BJ (cell line): ENCODE data around the gene ATP6V0D1. TPM values are rescaled to one million over a fixed set of nuclear protein-coding genes. Genes with fewer than 3 reads are reported as not detected.

Source experiments
- CTCF ChIA-PET: fragments of 350-600 bp; formaldehyde crosslinking; extraction: SDS; loops from one replicate; lab custom pipeline; 2021; ENCODE audit warnings: antibody characterized with exemption, inconsistent platforms; lab: Yijun Ruan, JAX
- POLR2A ChIA-PET: fragments of 300-600 bp; sonication (Branson Sonifier 250); formaldehyde crosslinking; extraction: SDS; loops from one replicate; lab custom pipeline; 2021; ENCODE audit warnings: antibody characterized with exemption; lab: Charles Lee
- DNase-seq: peaks from one replicate; pipeline ENCODE4 v3.0.0-alpha.2; 2011; ENCODE audit warnings: low read depth
- H3K27me3 ChIP-seq: 2 replicates; pipeline ENCODE4 v1.6.0; 2011; ENCODE audit warnings: low read length; ENCODE audit not compliant: control insufficient read depth, insufficient read depth
- H3K36me3 ChIP-seq: 2 replicates; pipeline ENCODE4 v1.5.1; 2011; ENCODE audit warnings: low read length; ENCODE audit not compliant: control insufficient read depth, insufficient read depth
- H3K4me3 ChIP-seq: 2 replicates; pipeline ENCODE4 v1.5.1; 2011; ENCODE audit warnings: low read depth, mild to moderate bottlenecking, control low read depth, low read length
- CTCF ChIP-seq: IDR thresholded peaks from 2 replicates; pipeline ENCODE4 v1.5.1; 2011; ENCODE audit warnings: low read depth, mild to moderate bottlenecking, control low read depth, inconsistent platforms, low read length, moderate library complexity; ENCODE audit not compliant: insufficient read depth
- polyA plus RNA-seq: library from polyadenylated mRNA; depleted of rRNA; stranded (reverse); fragments of >200 nt; gene quantifications from 2 replicates; pipeline ENCODE4 v1.2.3, GENCODE V29; 2011

Gene ATP6V0D1
- polyA plus RNA-seq, 1 experiment = 155 TPM

GRCh38 chr16:67445441-67445912 lies 35.5 kb downstream of the ATP6V0D1 start:
- TF ChIP-seq CTCF = no peak
- Histone ChIP-seq H3K36me3 (peaks cover 3% of the 10 kb centered on the region), H3K27me3 (no peaks in the 10 kb centered on the region), H3K4me3 (no peak overlapping the region)
- DNase-seq = no peak
- ChIA-PET CTCF (interaction anchor here (0.9 to 6.4 kb wide), 8 partner anchors 12 to 185 kb away, joined by 3 to 47 read pairs (median 18); partner anchors contain the start of genes HSD11B2 and ZDHHC1), POLR2A (no interaction called here)

DNA sequence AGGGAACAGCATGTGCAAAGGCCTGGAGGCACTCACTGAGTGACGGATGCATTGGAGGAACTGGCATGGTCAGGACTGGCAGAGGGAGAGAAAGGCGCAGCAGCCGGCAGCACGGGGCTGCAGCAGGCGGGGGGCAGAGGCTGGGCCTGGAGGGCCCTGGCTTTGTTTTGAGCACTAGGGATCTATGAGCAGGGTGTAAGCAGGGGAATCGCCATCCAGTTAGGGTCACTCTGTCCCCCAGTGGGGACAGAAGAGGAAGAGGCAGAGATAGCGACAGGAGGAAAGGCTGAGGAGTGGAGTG lies 35.9 kb downstream of the ATP6V0D1 start:
- peaks cover 5% of the 10 kb centered on the region for H3K36me3 ChIP-seq
- no peak for DNase-seq
- TF ChIP-seq CTCF = no peak
- ChIA-PET POLR2A (no interaction called here), CTCF (interaction anchor here (1.0 to 6.4 kb wide), 6 partner anchors 11 to 21 kb away, joined by 3 to 47 read pairs (median 32); partner anchors contain the start of gene HSD11B2)
- no peaks in the 10 kb centered on the region for H3K27me3 ChIP-seq
- no peak overlapping the region for H3K4me3 ChIP-seq

- no peak overlapping the region for H3K4me3 ChIP-seq
- ChIA-PET POLR2A (no interaction called here), CTCF (interaction anchor here (0.6 to 6.4 kb wide), 9 partner anchors 8 to 105 kb away, joined by 3 to 47 read pairs (median 8); partner anchors contain the start of gene HSD11B2)
- no peaks in the 10 kb centered on the region for H3K27me3 ChIP-seq
- DNase-seq = no peak
- H3K36me3 ChIP-seq = peaks cover 5% of the 10 kb centered on the region
- TF ChIP-seq CTCF = no peak
Measured at GRCh38 chr16:67444259-67445125, 36.5 kb downstream of the ATP6V0D1 start.

- ChIA-PET CTCF (interaction anchor here (1.0 to 6.4 kb wide), 6 partner anchors 10 to 104 kb away, joined by 3 to 47 read pairs (median 8); partner anchors contain the start of gene HSD11B2), POLR2A (no interaction called here)
- Histone ChIP-seq H3K4me3 (no peak overlapping the region), H3K27me3 (no peaks in the 10 kb centered on the region), H3K36me3 (peaks cover 12% of the 10 kb centered on the region)
- no peak for DNase-seq
- TF ChIP-seq CTCF = no peak
Measured at GRCh38 chr16:67443265-67443664, 37.7 kb downstream of the ATP6V0D1 start.

DNA sequence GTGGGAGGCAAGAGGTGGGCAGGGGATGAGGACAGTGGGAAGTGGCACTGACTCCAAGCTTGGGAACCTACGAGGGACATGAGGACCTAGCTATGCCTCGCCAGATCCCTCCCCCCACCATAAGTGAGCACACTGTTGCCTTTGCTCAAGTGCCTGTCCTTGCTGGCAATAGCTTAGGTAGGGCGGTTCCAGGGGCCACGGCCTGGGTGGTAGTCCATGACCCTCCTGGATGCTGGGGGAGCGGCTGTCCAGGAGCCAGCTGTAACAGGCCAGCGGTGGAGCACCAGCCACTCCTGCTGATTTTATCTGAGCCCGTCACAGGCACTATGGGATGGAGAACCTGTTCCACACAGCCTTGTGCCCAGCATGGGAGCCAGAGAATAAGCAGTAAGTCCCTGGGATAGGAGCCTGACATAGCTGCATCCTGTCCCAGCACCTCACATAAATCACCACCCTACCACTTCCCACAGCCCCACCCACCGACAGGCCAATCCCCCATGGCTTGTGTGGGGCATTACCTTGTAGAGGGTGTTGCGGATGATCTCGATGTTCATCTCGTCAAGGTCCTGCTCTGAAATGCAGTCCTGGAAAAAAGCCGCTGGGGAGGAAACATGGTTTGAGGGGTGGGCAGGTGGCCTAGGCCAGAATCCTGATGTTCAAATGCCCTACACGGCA lies 38.2 kb downstream of the ATP6V0D1 start:
- POLR2A ChIA-PET = no interaction called here
- no peak overlapping the region for H3K4me3 ChIP-seq
- peaks cover 12% of the 10 kb centered on the region for H3K36me3 ChIP-seq
- no peak for TF ChIP-seq CTCF
- no peaks in the 10 kb centered on the region for H3K27me3 ChIP-seq
- CTCF ChIA-PET = interaction anchor here (1.3 to 6.4 kb wide), 4 partner anchors 9 to 23 kb away, joined by 4 to 47 read pairs (median 21); partner anchors contain the start of gene HSD11B2
- no peak for DNase-seq
